HG02973 (cell line): ENCODE results near the gene ORM1.
"Not testable (repeated sequence)": the region's sequence is repeated elsewhere in the genome, so short reads cannot be mapped to it uniquely, and the experiment has no call there.

Experiments used
- ATAC-seq: cut with Tn5 transposase; IDR thresholded peaks from one replicate; pipeline ENCODE4 v1.9.1; 2021; ENCODE audit warnings: moderate library complexity; ENCODE audit not compliant: unreplicated experiment

Gene ORM1

GRCh38 chr9:114304416-114305188, 18.3 kb upstream of the ORM1 start:
- no peak for ATAC-seq

GRCh38 chr9:114307899-114308267, 15.0 kb upstream of the ORM1 start:
- no peak for ATAC-seq

- no peak for ATAC-seq
Measured at GRCh38 chr9:114308361-114308950, 14.4 kb upstream of the ORM1 start.

GRCh38 chr9:114309096-114309495, 13.8 kb upstream of the ORM1 start:
- ATAC-seq = no peak

DNA sequence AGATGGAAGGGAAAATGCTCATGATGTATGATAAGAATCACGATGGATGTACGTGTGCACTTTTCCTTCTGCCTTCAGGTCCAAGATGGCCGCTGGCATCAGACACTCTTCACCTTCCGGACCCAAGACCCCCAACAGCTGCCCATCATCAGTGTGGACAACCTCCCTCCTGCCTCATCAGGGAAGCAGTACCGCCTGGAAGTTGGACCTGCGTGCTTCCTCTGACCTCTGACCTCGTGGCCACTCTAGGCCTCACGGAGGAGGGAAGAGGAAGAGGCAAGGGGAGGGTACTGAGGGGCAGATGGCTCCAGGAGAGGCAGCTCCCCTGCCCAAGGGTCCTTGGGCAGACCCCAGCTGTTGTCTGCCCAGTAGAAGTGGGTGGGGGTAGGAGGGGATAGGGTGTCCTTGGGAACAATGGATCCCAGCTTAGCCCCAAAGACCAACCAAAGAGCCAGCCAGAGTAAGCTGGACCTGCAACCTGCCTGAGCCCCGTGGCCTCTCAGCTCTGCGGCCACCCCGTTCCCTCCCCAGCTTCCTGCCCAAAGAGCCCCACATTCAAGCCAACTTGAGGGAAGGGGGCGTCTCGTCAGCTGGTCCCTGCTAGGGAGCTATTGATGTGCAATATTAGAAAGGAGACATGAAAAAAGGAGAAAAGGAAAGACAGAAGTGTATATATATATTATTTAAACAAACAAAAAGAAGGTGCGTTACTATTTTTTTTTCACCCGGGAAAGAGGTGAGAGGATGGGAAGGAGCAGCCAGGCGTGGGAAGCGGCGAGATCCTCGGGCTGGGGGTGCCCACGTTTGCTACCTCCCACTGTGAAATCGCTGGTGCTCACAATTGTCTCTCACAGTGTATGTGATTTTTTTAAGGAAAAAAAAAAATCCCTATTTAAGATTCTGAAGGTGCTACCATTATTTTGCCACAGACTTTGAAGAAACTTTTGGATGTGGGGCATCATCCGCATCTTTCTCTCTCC, 12.1 kb upstream of the ORM1 start:
- no peak for ATAC-seq

DNA sequence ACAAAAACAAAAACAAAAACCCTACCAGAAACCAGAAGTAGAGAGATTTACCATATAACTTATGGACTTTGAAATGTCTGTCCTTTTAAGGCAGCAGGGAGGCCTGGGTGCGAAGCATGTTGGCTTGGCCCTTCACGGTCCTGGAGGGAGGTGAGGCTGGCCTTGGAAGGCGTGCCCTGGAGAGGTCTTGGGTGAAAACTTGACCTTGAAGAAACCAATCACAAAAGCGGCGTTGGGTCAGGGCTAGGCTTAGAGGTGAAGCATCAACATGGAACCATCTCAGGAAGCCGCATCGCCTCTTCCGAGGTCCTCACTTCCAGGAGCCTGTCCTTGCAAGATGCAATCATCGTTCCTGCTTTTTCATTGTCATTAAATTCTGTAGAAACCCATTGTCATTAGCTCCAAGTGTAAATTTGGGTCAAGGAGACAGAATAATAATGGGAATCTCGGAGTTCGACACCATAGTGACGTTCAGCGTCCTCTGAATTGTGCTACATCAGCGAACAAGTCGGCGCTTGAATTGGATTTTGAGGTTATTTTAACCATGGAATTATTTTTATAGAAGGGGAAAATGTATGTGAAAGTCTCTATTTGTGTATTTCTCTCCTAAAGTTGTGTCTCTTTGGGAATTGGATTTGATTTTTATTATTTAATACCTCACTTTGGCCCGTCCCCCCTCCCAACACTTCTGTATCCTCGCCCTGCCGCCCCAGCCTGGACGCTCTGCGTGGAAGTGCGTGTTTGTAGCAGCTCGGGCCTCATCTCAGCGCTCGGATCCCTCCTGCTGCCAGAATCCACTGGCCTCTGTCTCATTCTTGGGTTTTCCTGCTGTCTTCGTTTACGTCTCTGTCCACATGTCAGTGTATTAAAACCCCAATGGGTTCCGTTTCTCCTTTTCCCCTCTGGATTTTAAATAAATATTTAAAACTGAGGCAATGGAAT, 11.1 kb upstream of the ORM1 start:
- no peak for ATAC-seq

DNA sequence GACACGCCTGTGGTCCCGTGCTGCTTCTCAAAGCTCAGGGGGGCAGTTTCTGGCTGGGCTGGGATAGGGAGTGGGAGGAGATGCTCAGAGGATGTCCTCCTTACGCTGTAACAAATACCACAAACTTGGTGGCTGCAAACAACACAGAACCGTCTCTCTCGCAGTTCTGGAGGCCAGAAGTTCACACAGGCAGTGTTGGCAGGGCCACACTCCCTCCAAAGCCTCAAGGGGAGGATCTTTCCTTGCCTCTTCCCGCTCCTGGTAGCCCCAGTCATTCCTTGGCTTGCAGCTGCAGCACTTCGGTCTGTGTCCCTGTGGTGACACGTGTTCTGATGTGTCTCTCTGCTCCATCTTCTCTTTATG, 10.4 kb upstream of the ORM1 start:
- ATAC-seq = no peak

- ATAC-seq = no peak
Measured at GRCh38 chr9:114313186-114313585, 9.7 kb upstream of the ORM1 start.

DNA sequence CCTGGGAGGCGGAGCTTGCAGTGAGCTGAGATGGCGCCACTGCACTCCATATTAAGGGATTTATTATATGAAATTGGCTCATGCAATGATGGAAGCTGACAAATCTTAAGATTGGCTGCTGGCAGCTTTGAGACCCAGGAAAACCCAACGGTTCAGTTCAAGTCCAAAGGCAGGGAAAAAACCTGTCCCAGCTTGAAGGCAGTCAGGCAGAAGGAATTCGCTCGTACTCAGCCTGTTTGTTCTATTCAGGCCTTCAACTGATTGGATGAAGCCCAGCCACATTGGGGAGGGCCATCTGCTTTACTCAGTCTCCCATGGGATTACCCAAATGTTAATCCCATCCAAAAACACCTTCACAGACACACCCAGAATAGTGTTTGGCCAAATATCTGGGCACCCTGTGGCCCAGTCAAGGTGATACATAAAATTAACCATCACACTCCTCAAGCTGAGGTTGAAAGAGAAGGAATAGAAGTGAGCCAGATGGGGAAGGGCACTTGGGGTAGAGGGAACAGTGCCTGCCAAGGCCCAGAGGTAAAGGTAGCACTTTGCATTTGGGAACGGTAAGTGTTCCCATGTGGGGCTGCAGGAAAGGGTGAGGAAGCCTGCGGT, 8.5 kb upstream of the ORM1 start:
- no peak for ATAC-seq

DNA sequence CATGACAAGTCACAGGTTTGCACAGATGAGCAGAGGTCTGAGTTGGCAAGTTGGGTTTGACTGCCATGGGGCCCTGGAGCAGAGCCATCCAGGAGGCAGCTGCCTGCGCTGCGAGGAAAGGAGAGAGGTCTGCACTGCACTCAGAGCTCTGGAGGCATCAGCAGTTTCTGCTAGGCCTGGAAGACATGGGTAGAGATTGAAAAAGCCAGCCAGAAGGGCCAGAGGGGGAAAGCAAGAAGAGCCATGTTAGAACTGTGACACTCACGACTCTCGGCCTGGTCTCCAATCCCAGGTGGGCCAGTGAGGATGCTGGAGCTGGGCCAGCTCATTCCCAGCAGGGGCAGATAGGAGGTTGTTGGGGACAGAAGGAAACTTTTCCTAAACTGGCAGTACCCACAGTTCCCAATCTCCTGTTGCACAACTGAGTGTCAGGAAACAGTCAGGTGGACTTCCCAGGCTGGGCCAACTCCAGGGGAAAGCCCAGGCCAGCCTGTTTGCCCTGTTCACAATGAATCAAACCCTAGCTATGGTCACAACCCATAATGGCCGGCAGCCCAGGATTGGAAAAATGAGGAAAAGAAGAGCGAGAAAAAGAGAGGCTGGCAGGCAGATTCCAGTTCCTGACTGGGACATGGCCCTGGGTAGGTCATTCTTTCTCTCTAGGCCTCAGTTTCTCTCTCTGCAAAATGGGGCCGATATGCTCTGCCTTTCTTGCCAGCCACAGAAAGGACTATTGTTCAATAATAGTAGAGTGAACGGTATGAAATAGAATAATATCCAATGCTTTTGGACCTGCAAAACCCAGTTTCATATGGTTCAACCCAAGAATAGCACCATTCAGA, 7.8 kb upstream of the ORM1 start:
- ATAC-seq = no peak

GRCh38 chr9:114315723-114316363, 7.1 kb upstream of the ORM1 start:
- ATAC-seq = no peak

DNA sequence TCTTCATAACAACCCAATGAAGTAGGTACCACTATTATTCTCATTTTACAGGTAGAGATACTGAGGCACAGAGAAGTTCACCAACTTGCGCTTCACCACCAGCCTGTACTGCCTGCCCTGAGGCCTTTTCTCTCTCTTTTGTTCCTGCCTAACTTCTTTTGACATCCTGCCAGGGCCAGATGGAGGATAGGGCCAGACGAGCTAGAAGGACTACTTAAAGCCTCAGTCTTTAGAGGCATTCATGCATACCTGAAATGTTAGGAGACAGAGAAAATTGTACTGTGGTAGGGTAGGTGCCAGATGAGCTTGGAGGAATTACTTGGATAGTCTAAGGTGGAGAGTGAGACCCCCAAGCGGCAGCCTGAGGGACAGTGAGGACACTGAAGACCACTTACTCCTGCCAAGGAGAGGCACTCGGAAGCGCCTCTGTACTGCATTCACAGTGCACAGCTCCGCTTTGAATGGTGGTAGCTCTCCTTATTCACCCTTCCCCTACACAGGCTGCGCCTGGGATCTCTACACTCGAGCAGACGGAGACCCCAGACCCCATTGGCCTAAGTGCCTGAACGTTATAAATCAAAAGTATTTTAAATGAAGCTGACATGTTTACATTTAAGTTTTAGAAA, 6.2 kb upstream of the ORM1 start:
- no peak for ATAC-seq

DNA sequence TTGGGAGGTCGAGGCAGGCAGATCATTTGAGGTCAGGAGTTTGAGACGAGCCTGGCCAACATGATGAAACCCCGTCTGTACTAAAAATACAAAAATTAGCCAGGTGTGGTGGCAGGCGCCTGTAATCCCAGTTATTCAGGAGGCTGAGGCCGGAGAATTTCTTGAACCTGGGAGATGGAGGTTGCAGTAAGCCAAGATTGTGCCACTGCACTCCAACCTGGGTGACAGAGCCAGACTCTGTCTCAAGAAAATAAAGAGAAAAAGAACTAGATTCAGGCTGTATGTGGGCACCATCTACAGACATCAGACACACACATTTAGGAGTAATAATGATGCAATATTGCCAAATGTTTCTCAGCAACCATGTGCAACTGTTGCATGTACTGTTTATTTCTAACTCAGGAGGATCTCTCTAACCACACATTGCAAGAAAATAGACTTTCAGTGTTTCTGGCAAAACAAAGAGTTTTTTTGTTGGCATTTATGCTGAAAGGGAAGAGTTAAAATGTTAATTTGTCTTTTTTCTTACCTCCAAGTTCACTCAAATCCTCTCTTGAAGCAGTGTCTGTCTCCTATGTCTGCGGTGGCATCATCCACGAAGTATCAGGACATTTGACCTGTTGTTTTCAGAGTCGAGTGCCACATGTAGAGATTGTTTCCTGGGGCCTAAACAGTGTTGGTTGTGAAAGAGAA, 5.1 kb upstream of the ORM1 start:
- no peak for ATAC-seq

GRCh38 chr9:114318416-114318815, 4.5 kb upstream of the ORM1 start:
- no peak for ATAC-seq

- ATAC-seq = no peak
Measured at GRCh38 chr9:114319147-114319546, 3.8 kb upstream of the ORM1 start.

DNA sequence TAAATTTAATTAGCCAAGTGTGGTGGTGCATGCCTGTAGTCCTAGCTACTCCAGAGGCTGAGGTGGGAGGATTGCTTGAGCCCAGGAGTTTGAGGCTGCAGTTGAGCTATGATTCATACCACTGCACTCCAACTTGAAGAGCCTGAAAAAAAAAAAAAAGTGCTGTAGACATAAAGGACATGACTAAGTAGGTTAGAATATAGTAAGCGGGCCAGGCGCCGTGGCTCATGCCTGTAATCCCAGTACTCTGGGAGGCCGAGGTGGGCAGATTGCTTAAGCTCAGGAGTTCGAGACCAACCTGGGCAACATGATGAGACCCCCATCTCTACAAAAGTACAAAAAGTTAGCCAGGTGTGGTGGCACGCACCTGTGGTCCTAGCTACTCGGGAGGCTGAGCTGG, 2.2 kb upstream of the ORM1 start:
- ATAC-seq = not testable (repeated sequence)

DNA sequence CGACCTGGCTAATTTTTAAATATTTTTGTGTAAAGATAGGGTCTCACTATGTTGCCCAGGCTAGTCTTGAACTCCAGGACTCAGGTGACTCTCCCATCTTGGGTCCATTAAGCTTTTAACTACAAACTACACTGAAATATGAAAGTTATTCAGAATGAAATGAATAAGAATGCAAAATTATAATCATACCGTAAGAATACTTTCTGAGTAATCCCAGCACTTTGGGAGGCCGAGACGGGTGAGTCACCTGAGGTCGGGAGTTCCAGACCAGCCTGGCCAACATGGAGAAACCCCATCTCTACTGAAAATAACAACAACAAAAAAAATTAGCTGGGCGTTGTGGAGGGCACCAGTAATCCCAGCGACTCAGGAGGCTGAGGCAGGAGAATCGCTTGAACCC, 1.1 kb upstream of the ORM1 start:
- no peak for ATAC-seq
